Myocyte (in vitro differentiated cells): Measurements from ENCODE around the gene RNU1-4. TPM values are rescaled to one million over a fixed set of nuclear protein-coding genes. Genes with fewer than 3 reads are reported as not detected.
"Not testable (repeated sequence)": the region's sequence is repeated elsewhere in the genome, so short reads cannot be mapped to it uniquely, and the experiment has no call there.

Experiments
- DNase-seq: peaks from one replicate; pipeline ENCODE4 v3.0.0-alpha.2; 2012; ENCODE audit warnings: low read depth
- total RNA-seq: library from RNA; depleted of rRNA; stranded (reverse); fragments of >200 nt; gene quantifications from 2 replicates; pipeline ENCODE4 v1.2.3, GENCODE V29; 2014

RNU1-4 gene
- total RNA-seq, 1 donor from 2014 or later: not detected

GRCh38 chr1:16764820-16765655, 24.7 kb downstream of the RNU1-4 start:
- DNase-seq: not testable (repeated sequence)

GRCh38 chr1:16765731-16766605, 25.7 kb downstream of the RNU1-4 start:
- DNase-seq: not testable (repeated sequence)

DNA sequence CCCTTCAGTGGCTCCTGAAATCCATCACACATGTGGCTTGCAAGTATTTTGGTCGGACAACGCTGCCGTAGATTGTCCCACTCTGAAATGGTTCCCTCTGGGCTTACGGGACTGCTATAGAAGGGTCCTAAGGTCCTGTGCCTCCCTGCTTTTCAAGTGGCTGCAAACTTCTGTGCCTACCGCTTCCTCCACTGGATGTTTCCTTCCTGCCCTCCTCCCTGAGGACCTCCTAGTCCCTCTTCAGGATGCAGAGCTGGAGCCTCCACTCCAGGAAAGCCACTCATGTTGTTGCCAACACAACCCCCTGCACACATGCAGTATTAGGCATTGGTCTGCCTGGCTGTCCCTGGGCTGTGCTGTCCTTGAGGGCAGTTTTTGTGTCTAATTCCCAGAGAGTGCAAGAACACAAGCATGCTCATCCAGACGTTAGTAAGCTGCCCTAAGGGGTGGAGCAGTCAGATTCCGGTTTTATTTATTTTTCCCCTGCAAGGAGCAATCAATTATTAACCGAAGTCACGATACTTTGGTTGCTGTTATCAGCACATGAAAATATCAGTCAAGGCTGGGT, 26.5 kb downstream of the RNU1-4 start:
- not testable (repeated sequence) for DNase-seq

GRCh38 chr1:16770139-16770759, 29.9 kb downstream of the RNU1-4 start:
- peak; percentile 18 for DNase-seq

- DNase-seq: not testable (repeated sequence)
Observed at GRCh38 chr1:16770896-16771446, 30.7 kb downstream of the RNU1-4 start.

DNA sequence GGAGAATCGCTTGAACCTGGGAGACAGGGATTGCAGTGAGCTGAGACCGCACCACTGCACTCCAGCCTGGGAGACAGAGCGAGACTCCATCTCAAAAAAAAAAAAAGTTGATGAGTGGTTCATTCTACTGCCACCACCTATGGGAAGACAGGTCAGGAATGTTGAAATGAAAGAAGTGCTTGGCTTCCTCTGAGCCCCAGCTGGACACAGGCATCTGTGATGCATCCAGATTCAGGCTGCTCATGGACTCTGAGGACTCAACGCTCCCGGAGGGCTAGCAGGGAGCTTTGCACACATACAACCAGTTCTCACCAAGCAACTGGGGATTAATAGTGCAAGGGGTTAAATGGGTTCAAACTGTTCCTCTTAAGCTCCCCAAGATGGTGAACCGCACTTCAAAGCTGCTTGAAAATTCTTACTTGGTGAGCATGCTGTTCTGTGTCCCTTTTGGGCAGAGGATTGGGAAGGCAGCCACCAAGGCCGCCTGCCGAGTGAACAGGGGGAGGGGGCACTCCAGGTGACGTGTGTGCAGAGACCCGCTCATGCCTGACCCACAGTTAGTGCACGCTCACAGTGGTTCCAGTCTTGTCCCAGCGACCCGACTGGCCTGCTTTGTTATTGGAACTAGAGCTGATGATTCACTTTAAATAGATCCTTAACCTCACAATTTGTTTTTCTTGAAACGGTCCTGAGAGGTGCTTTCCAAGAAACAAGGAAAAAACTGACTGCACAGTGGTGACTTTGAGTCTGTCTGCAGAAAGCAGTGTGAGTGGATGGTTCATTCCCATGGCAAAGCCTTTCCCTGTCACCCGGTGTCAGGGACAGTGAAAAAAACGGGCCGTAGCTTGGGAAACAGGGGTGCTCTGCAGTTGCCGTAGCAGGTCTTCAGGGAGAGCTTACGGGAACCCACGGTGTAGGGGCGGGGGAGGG, 32.2 kb downstream of the RNU1-4 start:
- DNase-seq: peak; percentile 35

- DNase-seq: not testable (repeated sequence)
Observed at GRCh38 chr1:16773205-16773596, 32.9 kb downstream of the RNU1-4 start.

DNA sequence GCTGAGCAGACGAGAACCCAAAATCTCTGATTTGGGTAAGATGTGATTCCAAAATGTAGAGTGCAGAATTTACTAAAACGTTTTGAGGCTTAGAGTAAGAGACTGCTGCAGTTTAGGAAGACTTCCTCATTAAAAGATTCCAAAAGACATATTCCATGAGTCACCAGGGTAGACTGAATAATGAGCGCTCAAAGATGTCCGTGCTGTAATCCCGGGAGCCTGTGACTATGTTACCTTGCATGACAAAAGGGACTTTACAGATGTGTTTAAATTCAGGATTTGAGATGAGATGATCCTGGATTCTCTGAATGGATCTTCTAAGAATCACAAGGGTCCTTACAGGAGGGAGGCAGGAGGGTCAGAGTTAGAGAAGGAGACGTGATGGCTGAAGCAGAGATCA, 33.4 kb downstream of the RNU1-4 start:
- DNase-seq: not testable (repeated sequence)

- DNase-seq: not testable (repeated sequence)
Observed at GRCh38 chr1:16774773-16775172, 34.5 kb downstream of the RNU1-4 start.

DNA sequence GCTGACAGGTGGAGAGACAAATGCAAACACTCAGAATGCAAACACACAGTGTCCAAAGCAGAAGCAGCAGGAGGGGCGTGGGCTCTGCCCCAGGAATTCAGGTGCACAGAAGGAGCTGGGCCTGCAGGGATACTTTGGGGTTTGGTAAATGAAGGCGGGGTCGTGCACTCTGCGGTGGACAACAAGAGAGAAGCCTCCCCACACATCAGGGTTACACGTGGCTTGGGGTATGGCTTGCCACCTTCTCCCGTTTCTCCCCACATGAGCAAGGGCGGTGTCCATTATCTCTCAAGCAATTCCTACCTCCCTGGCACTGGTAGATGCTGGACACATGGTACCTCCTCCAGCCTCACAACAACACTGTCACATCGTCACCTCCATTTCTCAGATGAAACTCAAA, 35.0 kb downstream of the RNU1-4 start:
- DNase-seq: not testable (repeated sequence)

- DNase-seq: not testable (repeated sequence)
Observed at GRCh38 chr1:16776248-16776647, 35.9 kb downstream of the RNU1-4 start.

DNA sequence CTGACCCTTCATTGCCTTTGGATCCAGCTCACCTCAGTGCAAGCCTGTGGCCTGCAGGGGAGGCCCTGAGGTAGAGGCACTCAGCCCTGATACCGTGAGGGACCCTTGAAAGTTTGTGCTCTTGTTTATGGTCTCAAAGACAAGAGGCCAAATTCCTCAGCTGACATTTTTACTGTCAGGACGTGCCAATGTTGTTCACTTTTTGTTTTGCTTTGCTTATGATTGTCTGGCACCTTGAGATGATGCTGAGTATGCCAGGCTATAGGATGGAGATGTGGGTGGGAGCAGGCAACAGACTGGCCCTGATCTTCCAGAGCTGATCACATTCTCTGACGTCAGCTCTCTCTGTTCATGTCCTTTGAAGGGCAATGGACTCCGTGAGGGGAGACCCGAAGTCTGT, 36.5 kb downstream of the RNU1-4 start:
- not testable (repeated sequence) for DNase-seq

DNA sequence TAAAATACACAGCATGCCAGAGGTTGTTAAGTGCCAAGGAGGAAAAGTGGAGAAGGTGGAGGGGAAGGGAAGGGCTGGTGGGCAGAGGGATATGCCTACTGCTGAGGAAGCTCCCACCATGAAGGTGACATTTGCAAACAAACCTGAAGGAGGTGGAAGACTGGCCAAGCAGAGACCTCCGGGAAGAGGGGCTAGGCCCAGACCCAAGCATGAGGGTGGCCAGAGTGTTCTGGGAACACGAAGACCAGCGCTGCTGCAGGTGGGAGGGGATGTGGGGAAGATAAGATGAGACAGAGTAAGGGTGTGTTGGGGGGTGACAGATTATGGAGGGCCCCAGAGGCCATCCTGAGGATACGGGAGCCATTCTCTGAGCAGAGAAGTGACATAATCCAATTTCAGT, 37.5 kb downstream of the RNU1-4 start:
- not testable (repeated sequence) for DNase-seq

- not testable (repeated sequence) for DNase-seq
Observed at GRCh38 chr1:16779525-16779924, 39.2 kb downstream of the RNU1-4 start.

DNA sequence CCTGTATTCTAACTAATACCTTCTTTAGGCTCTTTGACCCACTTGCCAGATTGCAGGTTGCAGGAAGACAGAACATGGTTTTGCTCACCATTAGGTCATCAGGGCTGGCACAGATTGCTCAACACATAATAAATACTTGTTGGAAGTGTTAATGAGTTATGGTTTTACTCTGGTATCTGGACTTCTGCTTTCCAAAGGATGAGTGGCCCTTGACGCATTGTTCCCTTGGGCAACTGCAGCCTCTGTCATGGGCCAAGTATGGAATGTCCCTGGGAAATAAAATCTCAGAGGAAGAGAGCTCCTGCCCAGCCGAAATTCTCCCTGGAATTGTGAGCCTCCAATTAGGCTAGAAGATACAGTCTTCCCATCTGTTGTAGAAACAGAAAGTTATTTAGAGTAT, 40.7 kb downstream of the RNU1-4 start:
- DNase-seq: not testable (repeated sequence)

DNA sequence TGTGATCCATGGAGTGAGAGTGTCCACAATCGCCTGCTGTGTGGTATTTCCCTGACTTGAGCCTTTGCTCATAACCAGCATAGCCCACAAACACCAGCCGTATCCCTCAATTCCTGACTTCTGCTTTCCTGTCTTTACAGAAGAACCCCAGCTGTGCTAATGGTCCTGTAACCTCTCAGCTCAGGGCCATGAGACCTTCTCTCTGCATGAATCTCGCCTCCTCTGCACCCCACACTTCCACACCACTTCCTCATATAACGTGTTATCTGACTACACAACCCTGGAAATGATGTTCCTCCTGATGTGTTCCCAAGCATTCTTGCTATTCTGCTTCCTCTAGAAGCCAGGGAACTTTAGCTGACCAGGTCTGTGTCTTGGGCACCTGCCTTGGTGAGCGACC, 41.3 kb downstream of the RNU1-4 start:
- DNase-seq: not testable (repeated sequence)

DNA sequence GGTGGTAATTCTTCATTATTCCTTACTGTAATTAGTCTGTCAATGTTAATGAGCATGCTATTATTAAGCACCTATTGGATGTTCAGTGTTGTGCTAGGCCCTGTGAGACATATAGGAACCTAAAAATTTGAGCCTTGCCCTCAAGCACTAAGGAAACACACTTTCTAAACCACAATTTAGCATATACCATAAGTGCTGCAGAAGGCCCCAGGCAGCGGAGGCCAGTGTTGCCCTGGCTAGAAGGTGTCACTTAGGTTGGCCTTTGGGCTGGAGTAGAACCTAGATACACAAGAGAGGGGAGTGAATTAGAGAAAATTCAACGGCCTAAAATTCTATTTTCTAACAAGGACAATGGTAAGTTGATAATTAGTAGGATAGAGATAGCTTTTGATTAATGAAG, 44.6 kb downstream of the RNU1-4 start:
- not testable (repeated sequence) for DNase-seq

DNA sequence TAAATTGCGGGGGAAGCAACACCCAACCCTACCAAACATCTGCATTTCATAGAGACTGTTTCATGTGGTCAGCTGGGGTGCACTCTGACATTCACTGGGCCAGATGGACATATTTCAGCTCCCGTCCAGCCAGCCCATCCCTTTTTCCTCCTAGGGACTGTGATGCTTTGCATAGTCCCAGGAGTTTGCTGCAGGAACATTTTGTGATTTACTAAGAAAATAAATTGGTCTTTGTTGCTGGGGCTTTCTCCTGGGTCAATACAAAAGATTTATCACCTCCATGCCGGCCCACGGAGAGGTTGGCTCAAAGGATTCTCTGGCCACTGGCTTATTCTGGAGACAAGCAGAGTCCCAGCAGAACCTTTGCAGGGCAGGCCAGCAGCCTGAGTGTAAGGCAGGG, 46.0 kb downstream of the RNU1-4 start:
- not testable (repeated sequence) for DNase-seq

GRCh38 chr1:16787175-16787574, 46.9 kb downstream of the RNU1-4 start:
- not testable (repeated sequence) for DNase-seq

DNA sequence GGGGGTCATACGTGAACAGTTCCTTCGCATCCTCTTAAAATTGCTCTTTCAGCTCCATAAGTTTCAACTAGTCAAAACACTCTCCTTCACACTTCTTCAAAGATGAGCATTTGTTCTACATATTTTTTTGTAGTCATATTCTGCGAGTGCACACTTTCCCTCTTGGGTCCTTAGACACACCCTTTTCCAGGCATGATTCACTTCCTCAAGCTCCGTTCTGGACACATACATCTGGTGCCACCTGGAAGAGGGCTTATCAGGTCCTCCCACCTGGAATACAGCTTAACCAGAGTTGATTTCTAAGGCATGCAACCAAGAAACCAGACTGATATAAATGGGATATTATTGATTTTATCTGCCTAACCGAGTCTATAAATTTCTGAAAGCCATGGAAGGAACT, 47.4 kb downstream of the RNU1-4 start:
- DNase-seq: not testable (repeated sequence)
